ENCODE results near the gene KCTD19.

KCTD19 gene

GRCh38 chr16:67268136-67268579 is 58.4 kb downstream of the KCTD19 start:
- H3K27ac ChIP-seq (ENCODE audit: low read depth, low read length), result no peak overlapping the region
- H3K27me3 ChIP-seq (ENCODE audit: control insufficient read depth in 1 of 2, insufficient read depth in 2 of 2, low read length in 2 of 2), result no peaks in the 10 kb centered on the region
- H3K9me3 ChIP-seq (ENCODE audit: low read length), result no peaks in the 10 kb centered on the region
- no peaks in the 10 kb centered on the region for H3K36me3 ChIP-seq (ENCODE audit: insufficient read depth, low read length)
- H3K9ac ChIP-seq (ENCODE audit: low read length), result no peak overlapping the region
- no peak overlapping the region for H3K4me3 ChIP-seq (ENCODE audit: low read depth in 1 of 2, low read length in 2 of 2)
- no peaks in the 10 kb centered on the region for H3K4me1 ChIP-seq (ENCODE audit: insufficient read depth, low read length)

GRCh38 chr16:67265834-67266233 is 60.7 kb downstream of the KCTD19 start:
- no peak overlapping the region for H3K27ac ChIP-seq (ENCODE audit: low read depth, low read length)
- no peaks in the 10 kb centered on the region for H3K9me3 ChIP-seq (ENCODE audit: low read length)
- H3K27me3 ChIP-seq (ENCODE audit: control insufficient read depth in 1 of 2, insufficient read depth in 2 of 2, low read length in 2 of 2), result no peaks in the 10 kb centered on the region
- no peak overlapping the region for H3K4me3 ChIP-seq (ENCODE audit: low read depth in 1 of 2, low read length in 2 of 2)
- H3K9ac ChIP-seq (ENCODE audit: low read length), result no peak overlapping the region
- H3K36me3 ChIP-seq (ENCODE audit: insufficient read depth, low read length), result no peaks in the 10 kb centered on the region
- H3K4me1 ChIP-seq (ENCODE audit: insufficient read depth, low read length), result no peaks in the 10 kb centered on the region

- Histone ChIP-seq H3K4me1 (ENCODE audit: insufficient read depth, low read length) (no peaks in the 10 kb centered on the region), H3K9ac (ENCODE audit: low read length) (no peak overlapping the region), H3K9me3 (ENCODE audit: low read length) (no peaks in the 10 kb centered on the region), H3K27ac (ENCODE audit: low read depth, low read length) (no peak overlapping the region), H3K4me3 (ENCODE audit: low read depth in 1 of 2, low read length in 2 of 2) (no peak overlapping the region), H3K27me3 (ENCODE audit: control insufficient read depth in 1 of 2, insufficient read depth in 2 of 2, low read length in 2 of 2) (no peaks in the 10 kb centered on the region), H3K36me3 (ENCODE audit: insufficient read depth, low read length) (no peaks in the 10 kb centered on the region)
Observed at GRCh38 chr16:67264866-67265265, 61.7 kb downstream of the KCTD19 start.

GRCh38 chr16:67264277-67264676 is 62.3 kb downstream of the KCTD19 start:
- Histone ChIP-seq H3K27me3 (ENCODE audit: control insufficient read depth in 1 of 2, insufficient read depth in 2 of 2, low read length in 2 of 2) (no peaks in the 10 kb centered on the region), H3K4me3 (ENCODE audit: low read depth in 1 of 2, low read length in 2 of 2) (no peak overlapping the region), H3K36me3 (ENCODE audit: insufficient read depth, low read length) (no peaks in the 10 kb centered on the region), H3K27ac (ENCODE audit: low read depth, low read length) (no peak overlapping the region), H3K9ac (ENCODE audit: low read length) (no peak overlapping the region), H3K4me1 (ENCODE audit: insufficient read depth, low read length) (no peaks in the 10 kb centered on the region), H3K9me3 (ENCODE audit: low read length) (no peaks in the 10 kb centered on the region)

GRCh38 chr16:67263201-67263600 is 63.3 kb downstream of the KCTD19 start:
- Histone ChIP-seq H3K9ac (ENCODE audit: low read length) (no peak overlapping the region), H3K27me3 (ENCODE audit: control insufficient read depth in 1 of 2, insufficient read depth in 2 of 2, low read length in 2 of 2) (no peaks in the 10 kb centered on the region), H3K4me1 (ENCODE audit: insufficient read depth, low read length) (no peaks in the 10 kb centered on the region), H3K27ac (ENCODE audit: low read depth, low read length) (no peak overlapping the region), H3K9me3 (ENCODE audit: low read length) (no peaks in the 10 kb centered on the region), H3K36me3 (ENCODE audit: insufficient read depth, low read length) (no peaks in the 10 kb centered on the region), H3K4me3 (ENCODE audit: low read depth in 1 of 2, low read length in 2 of 2) (no peak overlapping the region)

- Histone ChIP-seq H3K4me3 (ENCODE audit: low read depth in 1 of 2, low read length in 2 of 2) (no peak overlapping the region), H3K27ac (ENCODE audit: low read depth, low read length) (no peak overlapping the region), H3K9ac (ENCODE audit: low read length) (no peak overlapping the region), H3K27me3 (ENCODE audit: control insufficient read depth in 1 of 2, insufficient read depth in 2 of 2, low read length in 2 of 2) (peaks cover 0 to 8% of the 10 kb centered on the region in 2 donors), H3K9me3 (ENCODE audit: low read length) (no peaks in the 10 kb centered on the region), H3K36me3 (ENCODE audit: insufficient read depth, low read length) (no peaks in the 10 kb centered on the region), H3K4me1 (ENCODE audit: insufficient read depth, low read length) (no peaks in the 10 kb centered on the region)
Observed at GRCh38 chr16:67260426-67261063, 66.0 kb downstream of the KCTD19 start.

- no peak overlapping the region for H3K27ac ChIP-seq (ENCODE audit: low read depth, low read length)
- H3K9ac ChIP-seq (ENCODE audit: low read length), result no peak overlapping the region
- no peaks in the 10 kb centered on the region for H3K9me3 ChIP-seq (ENCODE audit: low read length)
- H3K36me3 ChIP-seq (ENCODE audit: insufficient read depth, low read length), result no peaks in the 10 kb centered on the region
- H3K4me3 ChIP-seq (ENCODE audit: low read depth in 1 of 2, low read length in 2 of 2), result no peak overlapping the region
- H3K4me1 ChIP-seq (ENCODE audit: insufficient read depth, low read length), result no peaks in the 10 kb centered on the region
- H3K27me3 ChIP-seq (ENCODE audit: control insufficient read depth in 1 of 2, insufficient read depth in 2 of 2, low read length in 2 of 2), result peaks cover 0 to 13% of the 10 kb centered on the region in 2 donors
Observed at GRCh38 chr16:67259705-67260104, 66.8 kb downstream of the KCTD19 start.

- Histone ChIP-seq H3K27ac (ENCODE audit: low read depth, low read length) (no peak overlapping the region), H3K4me1 (ENCODE audit: insufficient read depth, low read length) (no peaks in the 10 kb centered on the region), H3K36me3 (ENCODE audit: insufficient read depth, low read length) (no peaks in the 10 kb centered on the region), H3K4me3 (ENCODE audit: low read depth in 1 of 2, low read length in 2 of 2) (no peak overlapping the region), H3K27me3 (ENCODE audit: control insufficient read depth in 1 of 2, insufficient read depth in 2 of 2, low read length in 2 of 2) (peaks cover 0 to 13% of the 10 kb centered on the region in 2 donors), H3K9me3 (ENCODE audit: low read length) (no peaks in the 10 kb centered on the region), H3K9ac (ENCODE audit: low read length) (no peak overlapping the region)
Observed at GRCh38 chr16:67258161-67258835, 68.2 kb downstream of the KCTD19 start.

GRCh38 chr16:67257486-67258160 is 68.9 kb downstream of the KCTD19 start:
- no peaks in the 10 kb centered on the region for H3K36me3 ChIP-seq (ENCODE audit: insufficient read depth, low read length)
- peaks cover 0 to 17% of the 10 kb centered on the region in 2 donors for H3K27me3 ChIP-seq (ENCODE audit: control insufficient read depth in 1 of 2, insufficient read depth in 2 of 2, low read length in 2 of 2)
- no peak overlapping the region for H3K4me3 ChIP-seq (ENCODE audit: low read depth in 1 of 2, low read length in 2 of 2)
- no peaks in the 10 kb centered on the region for H3K9me3 ChIP-seq (ENCODE audit: low read length)
- H3K4me1 ChIP-seq (ENCODE audit: insufficient read depth, low read length), result no peaks in the 10 kb centered on the region
- no peak overlapping the region for H3K9ac ChIP-seq (ENCODE audit: low read length)
- no peak overlapping the region for H3K27ac ChIP-seq (ENCODE audit: low read depth, low read length)

- H3K9ac ChIP-seq (ENCODE audit: low read length), result no peak overlapping the region
- no peaks in the 10 kb centered on the region for H3K4me1 ChIP-seq (ENCODE audit: insufficient read depth, low read length)
- H3K36me3 ChIP-seq (ENCODE audit: insufficient read depth, low read length), result no peaks in the 10 kb centered on the region
- no peaks in the 10 kb centered on the region for H3K9me3 ChIP-seq (ENCODE audit: low read length)
- no peak overlapping the region for H3K27ac ChIP-seq (ENCODE audit: low read depth, low read length)
- no peak overlapping the region for H3K4me3 ChIP-seq (ENCODE audit: low read depth in 1 of 2, low read length in 2 of 2)
- H3K27me3 ChIP-seq (ENCODE audit: control insufficient read depth in 1 of 2, insufficient read depth in 2 of 2, low read length in 2 of 2), result peaks cover 0 to 24% of the 10 kb centered on the region in 2 donors
Observed at GRCh38 chr16:67256701-67257230, 69.8 kb downstream of the KCTD19 start.

GRCh38 chr16:67255553-67256221 is 70.9 kb downstream of the KCTD19 start:
- Histone ChIP-seq H3K27me3 (ENCODE audit: control insufficient read depth in 1 of 2, insufficient read depth in 2 of 2, low read length in 2 of 2) (peaks cover 5 to 32% of the 10 kb centered on the region in 2 donors), H3K36me3 (ENCODE audit: insufficient read depth, low read length) (no peaks in the 10 kb centered on the region), H3K4me1 (ENCODE audit: insufficient read depth, low read length) (no peaks in the 10 kb centered on the region), H3K9ac (ENCODE audit: low read length) (no peak overlapping the region), H3K4me3 (ENCODE audit: low read depth in 1 of 2, low read length in 2 of 2) (no peak overlapping the region), H3K27ac (ENCODE audit: low read depth, low read length) (no peak overlapping the region), H3K9me3 (ENCODE audit: low read length) (no peaks in the 10 kb centered on the region)
